HG03025 (cell line): ENCODE measurements around the gene KEAP1.
"Not testable (repeated sequence)": the region's sequence is repeated elsewhere in the genome, so short reads cannot be mapped to it uniquely, and the experiment has no call there.

Experiments used
- ATAC-seq: cut with Tn5 transposase; IDR thresholded peaks from one replicate; pipeline ENCODE4 v1.9.1; 2021; ENCODE audit warnings: mild to moderate bottlenecking, moderate library complexity; ENCODE audit not compliant: unreplicated experiment, low FRiP score

Gene KEAP1

DNA sequence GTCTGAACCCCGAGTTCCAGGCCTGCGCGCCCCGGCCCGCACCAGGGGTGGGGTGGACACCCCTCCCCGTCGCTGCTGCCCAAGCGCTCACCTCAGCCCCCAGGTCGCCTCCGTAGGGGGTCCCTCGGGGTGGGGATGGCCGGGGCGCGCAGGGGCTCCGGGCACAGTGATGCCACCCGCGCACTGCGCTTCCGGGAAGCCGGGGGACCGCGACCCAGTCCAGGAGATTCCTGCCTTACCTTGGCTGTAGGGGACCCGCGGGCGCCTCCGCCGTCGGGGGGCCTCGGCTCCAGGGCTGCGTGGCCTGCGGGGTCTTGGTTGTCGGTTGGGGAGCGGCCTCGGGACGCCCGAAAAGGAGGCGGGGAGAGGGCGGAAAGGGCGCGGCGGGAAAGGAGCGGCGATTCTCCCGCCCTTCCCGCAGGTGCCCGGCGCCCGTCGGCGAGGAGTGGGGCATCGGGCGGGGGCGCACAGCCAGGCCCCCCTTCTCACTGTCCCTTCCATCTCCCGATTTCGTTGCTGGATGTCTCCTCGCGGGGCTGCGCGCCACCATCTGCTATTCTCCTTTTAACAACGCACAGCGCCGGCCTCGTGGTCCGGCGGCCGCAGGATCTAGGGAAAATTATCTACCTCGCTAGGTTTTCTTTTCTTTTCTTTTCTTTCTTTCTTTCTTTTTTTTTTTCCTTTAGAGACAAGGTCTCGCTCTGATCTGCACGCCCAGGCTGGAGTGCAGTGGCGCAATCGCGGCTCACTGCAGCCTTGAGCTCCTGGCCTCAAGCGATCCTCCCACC lies at the start of gene KEAP1:
Gene KEAP1 (minus strand): TSS at position 355 of the 788 bp plus-strand sequence. CDS start 3,323 bp downstream, outside the sequence.
- peak; percentile 30 for ATAC-seq

DNA sequence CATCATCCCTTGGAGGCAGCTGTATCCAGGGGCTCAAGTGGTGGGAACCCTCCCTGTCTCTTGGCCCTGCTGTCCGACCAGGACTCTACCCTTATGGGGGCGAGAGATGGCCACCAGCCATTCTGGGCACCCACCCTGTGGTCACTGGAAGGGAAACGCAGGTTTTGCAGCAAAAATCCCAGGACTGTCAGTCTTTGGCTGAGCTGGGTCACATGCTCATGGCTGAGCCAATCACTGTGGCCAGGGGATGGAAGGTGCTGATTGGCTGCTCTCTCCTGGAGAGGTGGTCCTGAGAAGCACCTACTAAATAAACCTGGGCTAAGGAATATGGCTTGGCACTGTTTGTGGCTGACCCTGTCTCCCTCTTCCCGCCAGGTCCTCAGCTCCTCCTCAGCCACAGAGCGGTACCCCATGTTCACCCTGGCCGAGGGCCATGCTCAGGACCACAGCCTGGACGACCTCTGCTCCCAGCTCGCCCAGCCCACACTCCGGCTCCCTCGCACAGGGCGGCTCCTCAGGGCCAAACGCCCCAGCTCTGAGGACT lies 49.4 kb upstream of the KEAP1 start:
- ATAC-seq = no peak

DNA sequence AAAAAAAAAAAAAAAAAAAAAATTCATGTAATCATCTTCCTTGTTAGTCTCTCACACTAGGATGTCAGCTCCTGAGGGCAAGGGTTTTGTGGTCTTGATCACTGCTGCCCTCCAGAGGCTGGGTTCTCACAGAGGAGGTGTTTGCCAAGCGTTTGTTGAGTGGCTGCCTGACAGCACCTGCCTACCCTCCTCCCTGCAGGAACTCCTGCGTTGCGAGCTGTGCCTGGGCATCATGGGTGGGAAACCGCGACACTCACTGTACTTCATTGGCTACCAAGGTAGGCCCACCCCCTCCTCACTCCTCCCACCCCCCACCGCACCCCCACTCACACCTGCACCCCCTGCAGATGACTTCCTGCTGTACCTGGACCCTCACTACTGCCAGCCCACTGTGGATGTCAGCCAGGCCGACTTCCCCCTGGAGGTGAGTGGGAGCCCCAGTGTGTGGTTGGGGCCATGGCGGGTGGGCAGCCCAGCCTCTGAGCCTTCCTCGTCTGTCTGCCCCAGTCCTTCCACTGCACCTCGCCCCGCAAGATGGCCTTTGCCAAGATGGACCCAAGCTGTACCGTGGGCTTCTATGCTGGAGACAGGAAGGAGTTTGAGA lies 48.6 kb upstream of the KEAP1 start:
- no peak for ATAC-seq

DNA sequence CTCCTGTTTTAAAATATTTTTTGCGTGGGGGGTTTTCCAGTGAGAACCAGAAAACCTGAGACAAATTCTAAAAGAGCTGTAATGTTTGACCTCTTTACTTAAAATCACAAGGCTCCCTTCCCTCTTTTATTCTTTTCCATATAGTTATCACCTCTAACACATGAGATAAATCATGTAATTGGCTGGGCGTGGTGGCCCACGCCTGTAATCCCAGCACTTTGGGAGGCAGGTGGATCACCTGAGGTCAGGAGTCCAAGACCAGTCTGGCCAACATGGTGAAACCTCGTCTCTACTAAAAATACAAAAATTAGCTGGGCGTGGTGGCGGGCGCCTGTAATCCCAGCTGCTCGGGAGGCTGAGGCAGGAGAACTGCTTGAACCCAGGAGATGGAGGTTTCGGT lies 47.9 kb upstream of the KEAP1 start:
- not testable (repeated sequence) for ATAC-seq

DNA sequence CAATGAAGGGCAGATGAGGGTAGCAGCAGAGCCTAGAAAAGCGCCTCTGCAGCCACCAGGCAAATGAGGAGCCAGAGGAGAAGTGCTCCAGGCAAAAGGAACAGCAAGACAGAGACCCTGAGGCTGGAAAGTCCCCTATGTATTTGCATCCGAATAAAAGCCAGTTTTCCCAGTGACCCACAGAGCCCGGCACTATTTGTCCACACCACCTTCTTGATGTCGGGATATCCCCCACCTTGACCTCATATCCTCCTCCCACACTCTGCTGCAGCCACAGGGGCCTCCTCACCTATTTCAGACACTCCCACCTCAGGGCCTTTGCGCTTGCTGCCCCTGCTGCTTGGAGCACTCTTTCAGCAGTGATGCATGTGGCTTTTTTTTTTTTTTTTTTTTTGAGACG lies 47.2 kb upstream of the KEAP1 start:
- ATAC-seq = no peak

DNA sequence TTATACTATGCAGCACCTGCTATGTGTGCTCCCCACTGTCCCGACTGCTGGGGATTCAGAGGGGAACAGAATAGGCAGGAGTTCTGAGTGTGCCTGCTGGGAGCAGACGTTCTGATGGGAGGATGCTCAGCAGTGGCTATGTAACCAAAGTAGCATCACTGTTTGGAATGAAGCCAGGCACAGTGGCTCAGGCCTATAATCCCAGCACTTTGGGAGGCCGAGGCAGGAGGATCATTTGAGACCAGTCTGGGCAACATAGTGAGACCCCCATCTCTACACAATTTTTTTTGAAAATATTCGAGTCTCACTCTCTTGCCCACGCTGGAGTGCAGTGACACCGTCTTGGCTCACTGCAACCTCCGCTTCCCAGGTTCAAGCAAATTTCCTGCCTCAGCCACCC lies 46.6 kb upstream of the KEAP1 start:
- no peak for ATAC-seq

DNA sequence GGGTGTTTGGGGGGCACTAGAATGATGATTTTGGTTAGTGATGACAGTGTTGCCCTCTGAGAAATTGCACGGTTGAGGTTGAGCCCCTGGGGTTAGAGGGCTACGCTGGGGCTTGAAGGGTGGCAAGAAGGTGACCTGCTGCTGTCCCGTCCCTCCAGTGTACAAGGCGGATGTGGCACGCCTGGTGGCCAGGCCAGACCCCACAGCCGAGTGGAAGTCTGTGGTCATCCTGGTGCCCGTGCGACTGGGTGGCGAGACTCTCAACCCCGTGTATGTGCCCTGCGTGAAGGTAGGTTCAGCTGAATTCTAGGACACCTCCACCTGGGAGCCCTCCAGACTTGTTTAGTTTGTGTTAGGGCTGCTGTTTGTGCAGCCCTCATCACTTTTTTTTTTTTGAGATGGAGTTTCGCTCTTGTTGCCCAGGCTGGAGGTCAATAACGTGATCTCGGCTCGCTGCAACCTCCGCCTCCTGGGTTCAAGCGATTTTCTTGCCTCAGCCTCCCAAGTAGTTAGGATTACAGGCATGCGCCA lies 45.7 kb upstream of the KEAP1 start:
- no peak for ATAC-seq

DNA sequence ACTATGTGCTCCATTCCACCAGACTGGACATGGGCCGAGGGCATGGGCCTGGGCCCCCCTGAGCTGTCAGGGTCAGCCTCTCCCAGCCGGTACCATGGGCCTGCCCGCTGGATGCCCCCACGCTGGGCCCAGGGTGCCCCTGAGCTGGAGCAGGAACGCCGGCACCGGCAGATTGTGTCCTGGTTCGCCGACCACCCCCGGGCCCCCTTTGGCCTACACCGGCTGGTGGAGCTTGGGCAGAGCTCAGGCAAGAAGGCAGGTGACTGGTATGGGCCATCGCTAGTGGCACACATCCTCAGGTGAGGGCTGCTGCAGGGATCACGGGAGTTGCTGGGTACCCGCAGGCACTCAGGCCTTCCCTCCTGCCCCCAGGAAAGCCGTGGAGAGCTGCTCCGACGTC lies 43.7 kb upstream of the KEAP1 start:
- no peak for ATAC-seq

DNA sequence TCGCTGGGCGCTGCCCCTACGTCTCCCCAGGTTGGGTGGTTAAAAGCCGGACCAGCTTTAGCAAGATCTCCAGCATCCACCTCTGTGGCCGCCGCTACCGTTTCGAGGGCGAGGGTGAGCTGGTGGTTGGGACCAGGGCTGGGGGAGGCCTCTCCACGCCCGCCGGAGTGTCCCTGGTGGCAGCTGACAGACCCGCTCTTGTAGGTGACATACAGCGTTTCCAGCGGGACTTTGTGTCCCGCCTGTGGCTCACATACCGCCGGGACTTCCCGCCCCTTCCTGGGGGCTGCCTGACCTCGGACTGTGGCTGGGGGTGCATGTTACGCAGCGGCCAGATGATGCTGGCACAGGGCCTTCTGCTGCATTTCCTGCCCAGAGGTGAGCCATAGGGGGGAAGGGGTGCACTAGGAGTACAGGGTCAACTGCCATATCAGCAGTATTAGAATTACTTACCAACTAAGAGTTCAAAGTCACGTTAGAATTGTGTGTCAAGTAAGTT lies 41.6 kb upstream of the KEAP1 start:
- ATAC-seq = no peak

DNA sequence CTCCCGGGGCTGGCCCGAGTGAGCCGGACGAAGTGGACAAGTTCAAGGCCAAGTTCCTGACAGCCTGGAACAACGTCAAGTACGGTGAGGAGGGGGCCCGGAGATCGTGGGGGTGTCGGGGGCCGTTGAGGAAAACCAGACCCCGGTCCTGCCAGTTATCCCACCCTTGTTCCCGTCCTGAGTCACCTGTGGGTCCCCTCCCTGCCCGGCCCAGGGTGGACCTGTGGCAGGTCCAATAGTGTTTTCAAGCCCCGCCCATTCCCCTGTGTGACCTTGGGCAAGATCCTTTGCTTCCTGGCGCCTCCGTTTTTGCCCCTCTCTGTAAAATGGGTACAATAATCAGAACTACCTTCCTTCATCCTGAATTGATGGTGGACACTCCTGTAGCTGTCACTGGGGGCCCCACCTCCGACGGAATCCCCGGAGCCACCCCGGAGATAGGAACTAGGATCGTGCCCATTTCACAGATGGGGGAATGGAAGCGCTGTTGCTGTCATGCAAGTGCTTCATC lies 41.1 kb upstream of the KEAP1 start:
- ATAC-seq = peak; percentile 28

DNA sequence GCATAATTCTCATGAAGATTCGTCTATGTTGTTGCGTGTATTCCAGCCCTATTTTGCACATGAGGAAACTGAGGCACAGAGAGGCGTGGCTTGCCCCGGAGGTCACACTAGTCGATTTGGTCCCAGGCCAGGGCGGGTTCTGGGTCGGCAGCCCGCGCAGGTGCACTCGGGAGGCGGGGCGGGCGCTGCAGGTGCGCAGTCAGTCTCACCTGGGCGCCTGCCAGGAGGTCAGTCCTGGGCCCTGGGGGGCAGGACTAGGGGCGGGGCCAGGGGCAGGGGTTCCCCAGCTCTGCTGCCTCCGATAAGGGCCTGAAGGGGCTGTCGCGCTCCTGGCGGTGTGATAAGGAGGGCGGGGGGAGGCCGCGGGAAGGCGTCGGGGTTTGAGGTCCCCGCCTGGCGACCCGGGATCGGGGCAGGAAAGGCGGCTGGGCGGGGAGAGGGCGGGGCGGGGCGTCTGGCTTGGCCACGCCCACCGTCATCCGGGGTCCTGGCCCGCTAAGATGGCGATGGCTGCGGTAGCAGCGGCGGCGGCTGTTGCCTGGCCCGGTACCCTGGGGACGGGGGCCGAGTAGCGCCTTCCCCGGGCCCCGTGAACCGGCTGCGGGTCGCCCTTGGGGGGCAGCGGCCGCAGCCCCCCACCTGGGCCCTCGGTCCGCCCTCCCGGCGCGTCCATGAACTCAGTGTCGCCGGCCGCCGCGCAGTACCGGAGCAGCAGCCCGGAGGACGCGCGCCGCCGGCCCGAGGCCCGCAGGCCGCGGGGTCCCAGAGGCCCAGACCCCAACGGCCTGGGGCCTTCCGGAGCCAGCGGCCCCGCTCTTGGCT lies 40.5 kb upstream of the KEAP1 start, which contains the start of gene ATG4D:
Gene ATG4D (plus strand): TSS at position 485 of the 822 bp plus-strand sequence. CDS start 187 bp downstream, at position 672.
- peak; percentile 47 for ATAC-seq

DNA sequence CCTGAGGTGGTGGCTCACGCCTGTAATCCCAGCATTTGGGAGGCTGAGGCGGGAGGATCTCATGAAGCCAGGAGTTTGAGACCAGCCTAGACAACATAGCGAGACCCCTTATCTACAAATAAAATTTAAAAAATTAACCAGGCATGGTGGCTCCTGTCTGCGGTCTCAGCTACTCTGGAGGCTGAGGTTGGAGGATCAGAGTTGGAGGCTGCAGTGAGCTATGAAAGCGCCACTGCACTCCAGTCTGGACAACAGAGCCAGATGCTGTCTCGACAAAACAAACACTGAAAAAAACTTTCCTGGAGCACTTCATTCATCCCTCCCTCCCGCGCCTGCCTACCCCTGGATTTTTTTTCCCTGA lies 39.9 kb upstream of the KEAP1 start:
- no peak for ATAC-seq

DNA sequence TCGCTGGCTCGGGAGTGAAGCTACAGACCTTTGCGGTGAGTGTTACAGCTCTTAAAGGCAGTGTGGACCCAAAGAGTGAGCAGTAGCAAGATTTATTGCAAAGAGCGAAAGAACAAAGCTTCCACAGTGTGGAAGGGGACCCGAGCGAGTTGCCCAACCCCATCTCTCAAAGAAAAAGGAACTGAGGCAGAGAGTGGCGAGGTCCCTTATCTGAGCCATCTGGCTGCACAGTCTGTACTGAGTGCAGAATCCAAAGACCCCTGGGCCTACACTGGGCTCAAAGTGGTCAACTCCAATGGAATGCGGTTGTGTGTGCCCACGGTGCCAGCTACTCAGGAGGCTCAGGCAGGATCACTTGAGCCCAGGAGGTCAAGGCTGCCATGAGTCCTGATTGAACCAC lies 35.9 kb upstream of the KEAP1 start:
- ATAC-seq = not testable (repeated sequence)

DNA sequence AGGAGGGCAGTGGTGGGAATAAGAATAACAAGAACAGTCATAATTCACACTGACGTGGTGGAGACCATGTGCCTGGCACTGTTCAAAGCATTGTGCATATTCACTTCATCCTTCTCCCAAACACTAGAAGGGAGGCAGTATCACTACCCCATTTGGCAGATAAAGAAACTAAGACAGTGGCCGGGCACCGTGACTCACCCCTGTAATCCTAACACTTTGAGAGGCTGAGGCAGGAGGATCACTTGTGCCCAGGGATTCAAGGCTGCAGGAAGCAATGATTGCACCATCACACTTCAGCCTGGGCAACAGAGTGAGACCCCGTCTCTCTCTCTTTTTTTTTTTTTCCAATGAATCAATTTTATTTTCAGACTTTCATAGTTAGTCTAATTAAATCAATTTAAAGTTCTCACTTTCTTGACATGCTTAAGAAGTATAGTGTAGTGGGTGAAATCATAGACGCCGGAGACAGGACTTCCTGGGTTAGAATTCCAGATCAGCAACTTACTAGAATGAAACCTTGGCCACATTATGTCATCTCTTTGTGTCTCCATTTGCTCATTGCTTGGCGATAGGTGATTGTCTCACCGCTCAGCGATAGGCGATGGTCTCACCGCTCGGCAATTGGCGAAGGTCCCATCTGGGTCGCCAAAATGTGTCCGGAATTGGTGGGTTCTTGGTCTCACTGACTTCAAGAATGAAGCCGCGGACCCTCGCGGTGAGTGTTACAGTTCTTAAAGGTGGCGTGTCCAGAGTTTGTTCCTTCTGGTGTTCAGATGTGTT lies 35.2 kb upstream of the KEAP1 start:
- ATAC-seq = no peak

DNA sequence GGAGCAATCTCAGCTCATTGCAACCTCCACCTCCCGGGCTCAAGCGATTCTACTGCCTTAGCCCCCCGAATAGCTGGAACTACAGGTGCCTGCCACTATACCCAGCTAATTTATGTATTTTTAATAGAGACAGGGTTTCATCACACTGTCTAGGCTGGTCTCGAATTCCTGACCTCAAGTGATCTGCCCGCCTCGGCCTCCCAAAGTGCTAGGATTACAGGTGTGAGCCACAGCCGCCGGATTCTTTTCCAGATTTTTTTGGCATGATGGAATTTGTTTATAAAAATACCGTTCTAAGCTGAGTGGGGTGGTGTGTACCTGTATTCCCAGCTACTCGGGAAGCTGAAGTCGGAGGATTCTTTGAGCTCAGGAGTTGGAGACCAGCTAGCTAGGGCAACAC lies 34.5 kb upstream of the KEAP1 start:
- no peak for ATAC-seq

DNA sequence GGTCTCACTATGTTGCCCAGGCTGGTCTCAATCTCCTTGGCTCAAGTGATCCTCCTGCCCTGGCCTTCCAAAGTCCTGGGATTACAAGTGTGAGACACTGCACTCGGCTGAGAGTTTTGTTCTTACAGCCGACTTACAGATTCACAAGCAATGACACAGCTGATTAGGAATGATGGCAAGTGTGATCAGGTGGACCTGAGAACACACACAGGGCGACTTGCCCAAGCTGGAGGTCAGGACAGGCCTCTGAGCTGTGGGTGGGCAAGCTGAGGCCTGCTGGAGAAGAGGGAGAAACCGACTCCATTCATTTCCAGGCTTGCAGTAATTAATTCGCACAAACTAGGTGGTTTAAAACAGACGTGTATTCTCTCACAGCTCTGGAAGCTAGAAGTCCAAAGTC lies 32.5 kb upstream of the KEAP1 start:
- ATAC-seq = no peak

DNA sequence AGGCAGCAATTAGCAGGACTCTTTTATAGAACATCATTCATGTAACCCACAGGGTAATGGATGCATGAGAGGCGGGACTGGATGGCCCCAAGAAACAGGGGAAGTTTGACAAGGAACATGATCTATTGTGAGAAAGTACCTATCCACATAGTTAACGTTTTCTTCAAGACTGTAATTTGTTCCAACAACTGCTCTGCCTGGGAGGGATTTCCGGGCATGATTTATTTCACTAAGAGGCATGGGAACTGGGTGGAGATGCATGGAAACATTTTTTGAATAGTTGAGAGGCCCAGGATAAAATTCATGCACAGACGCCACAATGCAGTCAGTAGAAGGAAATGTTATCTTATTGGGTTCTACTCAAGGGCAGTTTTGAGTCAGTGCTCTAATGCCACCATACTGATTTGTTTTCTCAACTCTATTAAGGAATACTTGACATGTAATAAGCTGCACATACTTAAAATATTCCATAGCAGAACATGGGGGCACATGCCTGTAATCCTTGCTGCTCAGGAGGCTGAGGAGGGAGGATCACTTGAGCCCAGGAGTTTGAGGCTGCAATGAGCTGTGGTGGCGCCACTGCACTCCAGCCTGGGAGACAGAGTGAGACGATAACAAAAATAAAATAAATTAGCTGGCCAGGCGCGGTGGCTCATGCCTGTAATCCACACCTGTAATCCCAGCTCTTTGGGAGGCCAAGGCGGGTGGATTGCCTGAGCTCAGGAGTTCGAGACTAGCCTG lies 30.7 kb upstream of the KEAP1 start:
- ATAC-seq = no peak

DNA sequence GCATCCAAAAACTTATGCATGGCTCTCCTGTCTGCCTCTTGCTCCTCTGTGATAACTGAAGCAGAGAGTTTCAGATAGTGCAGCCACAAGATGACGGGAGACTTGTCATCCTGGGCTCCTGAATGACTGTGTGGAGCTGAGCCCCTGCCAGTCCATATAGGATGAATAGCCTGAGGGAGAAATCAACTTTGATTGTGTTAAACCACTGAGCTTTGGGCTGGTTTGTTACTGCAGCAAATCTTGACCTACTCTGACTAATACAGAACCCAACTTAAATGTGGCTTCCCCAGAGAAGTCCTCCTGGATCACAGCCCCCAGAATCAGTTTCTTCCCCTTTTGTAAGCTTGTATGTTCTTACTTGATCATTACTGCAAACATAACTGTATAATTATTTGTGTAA lies 29.3 kb upstream of the KEAP1 start:
- ATAC-seq = no peak

DNA sequence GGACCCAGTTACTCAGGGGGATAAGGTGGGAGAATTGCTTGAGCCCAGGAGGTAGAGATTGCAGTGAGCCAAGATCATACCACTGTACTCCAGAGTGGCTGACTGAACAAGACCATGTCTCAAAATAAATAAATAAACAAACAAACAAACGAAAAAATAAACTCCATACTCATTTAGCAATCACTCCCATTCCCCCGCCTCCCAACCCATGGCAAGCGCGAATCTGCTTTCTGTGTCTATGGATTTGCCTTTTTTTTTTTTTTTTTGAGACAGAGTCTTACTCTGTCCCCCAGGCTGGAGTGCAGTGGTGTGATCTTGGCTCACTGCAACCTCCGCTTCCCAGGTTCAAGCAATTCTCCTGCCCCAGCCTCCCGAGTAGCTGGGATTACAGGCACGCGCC lies 23.7 kb upstream of the KEAP1 start:
- ATAC-seq = not testable (repeated sequence)
